Measurements from ENCODE around the gene GIPR. TPM values are rescaled to one million over a fixed set of nuclear protein-coding genes. Genes with fewer than 3 reads are reported as not detected.

GIPR gene
- total and polyA plus RNA-seq, 2 of the 13 experiments (the other 11 are each of a cell fraction or from before 2014, with no cell fraction given): 0.15 to 1.2 TPM

GRCh38 chr19:45729800-45730290 lies 61.8 kb downstream of the GIPR start:
- Histone ChIP-seq H3K27ac (ENCODE audit: extremely low read length, insufficient read depth, low read length) (peak overlapping the region; percentile 50), H3K4me1 (ENCODE audit: insufficient read depth, low read length) (peaks cover 39% of the 10 kb centered on the region), H4K20me1 (ENCODE audit: insufficient read depth, low read length) (no peaks in the 10 kb centered on the region), H3K9me3 (ENCODE audit: low read length) (no peaks in the 10 kb centered on the region), H3K4me2 (ENCODE audit: low read depth, low read length) (peak overlapping the region; percentile 90), H3K9ac (ENCODE audit: insufficient read depth, low read depth, low read length) (peak overlapping the region; percentile 90), H3K36me3 (replicated peaks in 1 of 2; ENCODE audit: control insufficient read depth in 1 of 2, insufficient read depth in 2 of 2, low read length in 2 of 2) (no peaks in the 10 kb centered on the region), H2AFZ (ENCODE audit: low read length) (no peak overlapping the region), H3K27me3 (ENCODE audit: control insufficient read depth in 1 of 2, insufficient read depth in 2 of 2, low read length in 2 of 2) (peaks cover 0 to 4% of the 10 kb centered on the region in 2 experiments; a peak in 1 of 5 replicates), H3K79me2 (ENCODE audit: insufficient read depth, low read length) (peaks cover 32% of the 10 kb centered on the region), H3K4me3 (replicated peaks in 1 of 3; ENCODE audit: insufficient read depth in 1 of 3, low read depth in 2 of 3, low read length in 3 of 3) (peak overlapping the region; percentile 85 to 94 (median 90))
- ATAC-seq (no peak; the same call in 2 of the 3 replicates), FAIRE-seq (no peak), DNase-seq (ENCODE audit: low spot score) (no peak)
- 10% methylated on average over 5 of the region's 10 CpGs for WGBS (ENCODE audit: low lambda C conversion rate)
- in situ Hi-C loops (cut with HindIII; ENCODE audit: extremely low pct_ligation_motif_present, low pct_unique_long_range_greater_than_20kb) (no loop called here), intact Hi-C loops (cut with micrococcal nuclease; ENCODE audit: unreplicated experiment) (loop anchor here (5.0 kb wide), 1 partner anchor 37 kb away; the partner anchor contains the start of gene SIX5)
- POLR2A ChIA-PET: interaction anchor here (1.7 to 2.9 kb wide), 5 partner anchors 9 to 40 kb away, joined by 12 to 33 read pairs (median 25); partner anchors contain the start of genes QPCTL, SIX5 and SNRPD2
- TF ChIP-seq ZNF629 (CRISPR knock-in tag; conservative IDR thresholded peaks at IDR 0.05) (peak; percentile 96), ZNF816 (CRISPR knock-in tag; IDR thresholded peaks at IDR 0.05; ENCODE audit: borderline replicate concordance) (0 out of 2 replicates have a peak, but pooled peaks have one; percentile 27), ZNF326 (CRISPR knock-in tag; IDR thresholded peaks at IDR 0.05; ENCODE audit: borderline replicate concordance) (no peak), ZMYM3 (CRISPR knock-in tag; IDR thresholded peaks at IDR 0.05) (peak; percentile 79), SIN3A (IDR thresholded peaks at IDR 0.05; ENCODE audit: borderline replicate concordance, low read depth, low read length) (0 out of 2 replicates have a peak, but pooled peaks have one; percentile 36)
- CTCF ChIA-PET (ENCODE audit: low intra/inter-chr PET ratio, low total read pairs): no interaction called here
- BruUV-seq (replicated peaks): TSS peak; percentile 73

- in situ Hi-C loops (cut with HindIII; ENCODE audit: extremely low pct_ligation_motif_present, low pct_unique_long_range_greater_than_20kb) (no loop called here), intact Hi-C loops (cut with micrococcal nuclease; ENCODE audit: unreplicated experiment) (loop anchor here (5.0 kb wide), 1 partner anchor 37 kb away; the partner anchor contains the start of gene SIX5)
- Histone ChIP-seq H4K20me1 (ENCODE audit: insufficient read depth, low read length) (no peaks in the 10 kb centered on the region), H3K4me3 (replicated peaks in 1 of 3; ENCODE audit: insufficient read depth in 1 of 3, low read depth in 2 of 3, low read length in 3 of 3) (peak within 1 kb of the TSS; percentile 85 to 94 (median 90)), H3K27ac (ENCODE audit: extremely low read length, insufficient read depth, low read length) (peak within 1 kb of the TSS; percentile 50), H3K27me3 (ENCODE audit: control insufficient read depth in 1 of 2, insufficient read depth in 2 of 2, low read length in 2 of 2) (peaks cover 0 to 4% of the 10 kb centered on the region in 2 experiments; a peak in 1 of 5 replicates), H3K36me3 (replicated peaks in 1 of 2; ENCODE audit: control insufficient read depth in 1 of 2, insufficient read depth in 2 of 2, low read length in 2 of 2) (no peaks in the 10 kb centered on the region), H3K79me2 (ENCODE audit: insufficient read depth, low read length) (peaks cover 30% of the 10 kb centered on the region), H3K9me3 (ENCODE audit: low read length) (no peaks in the 10 kb centered on the region), H3K4me1 (ENCODE audit: insufficient read depth, low read length) (peaks cover 40% of the 10 kb centered on the region), H2AFZ (ENCODE audit: low read length) (peak within 1 kb of the TSS; percentile 62), H3K9ac (ENCODE audit: insufficient read depth, low read depth, low read length) (peak within 1 kb of the TSS; percentile 90), H3K4me2 (ENCODE audit: low read depth, low read length) (peak within 1 kb of the TSS; percentile 90)
- BruUV-seq (replicated peaks): no TSS peak
- ATAC-seq (peak; percentile 98), FAIRE-seq (peak; percentile 96), DNase-seq (ENCODE audit: low spot score) (peak; percentile 96)
- WGBS (ENCODE audit: low lambda C conversion rate): under 1% methylated on average over 47 of the region's 48 CpGs
- CTCF ChIA-PET (ENCODE audit: low intra/inter-chr PET ratio, low total read pairs): no interaction called here
- POLR2A ChIA-PET: interaction anchor here (0.6 to 2.9 kb wide), 12 partner anchors 9 to 173 kb away, joined by 3 to 33 read pairs (median 4); partner anchors contain the start of genes QPCTL, SIX5 and SNRPD2
- TF ChIP-seq ZNF335 (CRISPR knock-in tag; IDR thresholded peaks at IDR 0.05): peak; percentile 33; the same call in 1 of the 2 replicates
- TF ChIP-seq ZNF407 (CRISPR knock-in tag; IDR thresholded peaks at IDR 0.05; ENCODE audit: not compliant biosample characterization): no peak
Observed at GRCh38 chr19:45730368-45731288, 62.6 kb downstream of the GIPR start, which contains the start of gene FBXO46. FBXO46 (minus strand) TSS chr19:45730896; CDS start chr19:45713495, 17,401 bp downstream.
